GM12892 (cell line): ENCODE measurements around the gene B4GALT7.

Source experiments
- POLR2AphosphoS5 ChIP-seq: IDR thresholded peaks from 2 replicates; pipeline ENCODE4 v1.6.1; 2011; ENCODE audit warnings: low read depth, low read length, control low read depth
- TAF1 ChIP-seq: IDR thresholded peaks from 2 replicates; pipeline ENCODE4 v1.6.1; 2011; ENCODE audit warnings: low read depth, mild to moderate bottlenecking, control low read depth, low read length, borderline replicate concordance

DNA sequence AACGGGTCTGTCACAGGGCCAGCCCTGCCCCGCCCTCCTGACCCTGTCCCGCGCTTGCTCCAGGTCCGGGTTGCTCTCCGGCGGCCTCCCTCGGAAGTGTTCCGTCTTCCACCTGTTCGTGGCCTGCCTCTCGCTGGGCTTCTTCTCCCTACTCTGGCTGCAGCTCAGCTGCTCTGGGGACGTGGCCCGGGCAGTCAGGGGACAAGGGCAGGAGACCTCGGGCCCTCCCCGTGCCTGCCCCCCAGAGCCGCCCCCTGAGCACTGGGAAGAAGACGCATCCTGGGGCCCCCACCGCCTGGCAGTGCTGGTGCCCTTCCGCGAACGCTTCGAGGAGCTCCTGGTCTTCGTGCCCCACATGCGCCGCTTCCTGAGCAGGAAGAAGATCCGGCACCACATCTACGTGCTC, 4.2 kb downstream of the B4GALT7 start:
- TF ChIP-seq POLR2AphosphoS5 = no peak
- no peak for TF ChIP-seq TAF1
